ENCODE data around the gene SRGAP2B.
"Not testable (repeated sequence)": the region's sequence is repeated elsewhere in the genome, so short reads cannot be mapped to it uniquely, and the experiment has no call there.

DNA sequence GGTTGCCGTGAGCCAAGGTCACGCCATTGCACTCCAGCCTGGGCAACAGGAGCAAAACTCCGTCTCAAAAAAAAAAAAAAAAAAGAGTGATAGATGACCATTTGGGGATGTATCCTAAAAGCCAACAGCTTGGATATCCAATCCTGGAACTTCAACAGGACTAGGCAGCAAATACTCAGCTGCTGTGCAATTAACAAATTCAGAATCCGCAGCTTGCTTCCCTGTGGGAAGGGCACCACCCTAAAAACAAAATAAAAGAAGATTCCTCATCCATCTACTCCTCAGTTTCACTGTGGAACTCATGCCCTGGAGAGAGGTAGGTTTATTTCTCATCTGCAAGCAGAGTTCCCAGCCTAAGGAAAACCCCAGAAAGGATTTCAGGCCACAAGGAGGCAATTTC lies 73.4 kb downstream of the SRGAP2B start:
- TF ChIP-seq, protein P1, sequence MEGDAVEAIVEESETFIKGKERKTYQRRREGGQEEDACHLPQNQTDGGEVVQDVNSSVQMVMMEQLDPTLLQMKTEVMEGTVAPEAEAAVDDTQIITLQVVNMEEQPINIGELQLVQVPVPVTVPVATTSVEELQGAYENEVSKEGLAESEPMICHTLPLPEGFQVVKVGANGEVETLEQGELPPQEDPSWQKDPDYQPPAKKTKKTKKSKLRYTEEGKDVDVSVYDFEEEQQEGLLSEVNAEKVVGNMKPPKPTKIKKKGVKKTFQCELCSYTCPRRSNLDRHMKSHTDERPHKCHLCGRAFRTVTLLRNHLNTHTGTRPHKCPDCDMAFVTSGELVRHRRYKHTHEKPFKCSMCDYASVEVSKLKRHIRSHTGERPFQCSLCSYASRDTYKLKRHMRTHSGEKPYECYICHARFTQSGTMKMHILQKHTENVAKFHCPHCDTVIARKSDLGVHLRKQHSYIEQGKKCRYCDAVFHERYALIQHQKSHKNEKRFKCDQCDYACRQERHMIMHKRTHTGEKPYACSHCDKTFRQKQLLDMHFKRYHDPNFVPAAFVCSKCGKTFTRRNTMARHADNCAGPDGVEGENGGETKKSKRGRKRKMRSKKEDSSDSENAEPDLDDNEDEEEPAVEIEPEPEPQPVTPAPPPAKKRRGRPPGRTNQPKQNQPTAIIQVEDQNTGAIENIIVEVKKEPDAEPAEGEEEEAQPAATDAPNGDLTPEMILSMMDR (IDR thresholded peaks at IDR 0.05; ENCODE audit: low read depth, low read length, poor library complexity, severe bottlenecking): not testable (repeated sequence)
- not testable (repeated sequence) for TF ChIP-seq EZH2phosphoT487 (IDR thresholded peaks at IDR 0.05; ENCODE audit: borderline replicate concordance, low read length)

All from DOHH2 (cell line).